H1 (cell line): Measurements from ENCODE around the gene ZNF860. TPM values are rescaled to one million over a fixed set of nuclear protein-coding genes. Genes with fewer than 3 reads are reported as not detected.

Experiments used
- EP300 ChIP-seq, 2 experiments: IDR thresholded peaks; 1 replicate in 1 of 2; 2 replicates in 1 of 2; pipeline ENCODE4 v1.6.1; 2011 to 2012; ENCODE audit warnings: low read depth in 2 of 2, low read length in 2 of 2, mild to moderate bottlenecking in 2 of 2, borderline replicate concordance in 1 of 2, inconsistent platforms in 1 of 2, moderate library complexity in 1 of 2
- SAP30 ChIP-seq: fragments of 300-600 bp; sonication (generic); IDR thresholded peaks from 2 replicates; pipeline ENCODE4 v1.7.1; 2012; ENCODE audit warnings: low read length, moderate library complexity, mild to moderate bottlenecking, inconsistent platforms; ENCODE audit not compliant: insufficient read depth, insufficient replicate concordance
- SUZ12 ChIP-seq: fragments of 200-600 bp; sonication (generic); IDR thresholded peaks from 2 replicates; pipeline ENCODE4 v1.6.1; 2012; ENCODE audit warnings: mild to moderate bottlenecking, inconsistent platforms, low read length, moderate library complexity, mixed read lengths
- USF2 ChIP-seq: IDR thresholded peaks from 2 replicates; pipeline ENCODE4 v1.6.1; 2011; ENCODE audit warnings: low read length, improper control_type of control experiment
- polyA plus RNA-seq, 7 experiments: library from polyadenylated mRNA; depleted of rRNA in 3 of 7; stranded (reverse) in 5 of 7; unstranded in 2 of 7; fragments of >200 nt in 5 of 7; fragments of 200-250 nt in 2 of 7; gene quantifications; 1 replicate in 5 of 7; 2 replicates in 1 of 7; 4 replicates in 1 of 7; pipeline versions ENCODE4 v1.2.1 to v1.2.3, GENCODE V29; 2011 to 2013; ENCODE audit warnings: missing spikeins in 2 of 7, mixed read lengths in 2 of 7
- small RNA-seq: library from polyadenylated mRNA; stranded (forward); fragments of <200 nt; extraction: miRNeasy Mini kit (QIAGEN cat#:217004); gene quantifications from one replicate; pipeline ENCODE3, GENCODE V24; 2013; ENCODE audit not compliant: insufficient read depth
- total RNA-seq: library from RNA; stranded (reverse); fragmentation: NEBNext Ultra II Directional; extraction: Animal tissue kit (Norgen Biotek cat#: 25700); gene quantifications from 2 replicates; pipeline ENCODE4 v1.2.1, GENCODE V29; 2021

ZNF860 gene
- total and polyA plus RNA-seq, 2 of the 8 experiments (the other 6 are each of a cell fraction or from before 2014, with no cell fraction given), result 3.2 to 8.6 TPM

- no peak for TF ChIP-seq USF2
- no peak for TF ChIP-seq SAP30
- TF ChIP-seq EP300 (IDR thresholded peaks at IDR 0.05; ENCODE audit: borderline replicate concordance in 1 of 2, low read depth in 2 of 2, low read length in 2 of 2), result no peak
- no peak for TF ChIP-seq SUZ12
Observed at GRCh38 chr3:32041316-32041715, 59.8 kb downstream of the ZNF860 start (continued).

Small RNAs within 50 kb of the gene (small RNA-seq; reads per million reads assigned to genes)
- not detected for gene RF00402

Other genes starting within 250 kb of the ZNF860 start
- 86.7 and 88.8 TPM in 2 replicates for gene OSBPL10, start 488 bp upstream of the ZNF860 start, total RNA-seq
- 26.2 and 36.7 TPM in 2 replicates for gene OSBPL10, start 488 bp upstream of the ZNF860 start, polyA plus RNA-seq (2011; rRNA removed)
- 7.9 and 8.4 TPM in 2 replicates for gene GPD1L, start 124.9 kb downstream of the ZNF860 start, total RNA-seq
- gene GPD1L, start 124.9 kb downstream of the ZNF860 start, polyA plus RNA-seq (2011; rRNA removed), result 1.8 and 2.4 TPM in 2 replicates